B cell (primary cell): ENCODE measurements around the gene NUDT14. TPM values are rescaled to one million over a fixed set of nuclear protein-coding genes. Genes with fewer than 3 reads are reported as not detected.

Experiments used
- ATAC-seq: fragments of 200-7000 bp; cut with Tn5 transposase; one replicate; pipeline ENCODE4 v1.10.0; 2021; ENCODE audit warnings: low read depth, mild to moderate bottlenecking, moderate number of reproducible peaks, moderate library complexity
- CTCF ChIA-PET: fragments of 350-600 bp; sonication (Branson Sonifier 250); formaldehyde crosslinking; loops from one replicate; lab custom pipeline; 2021; ENCODE audit warnings: antibody characterized with exemption, inconsistent platforms; lab: Charles Lee
- POLR2A ChIA-PET: fragments of 350-600 bp; sonication (Branson Sonifier 250); formaldehyde crosslinking; loops from one replicate; lab custom pipeline; 2021; ENCODE audit warnings: antibody characterized with exemption; lab: Charles Lee
- DNase-seq: peaks from one replicate; pipeline ENCODE4 v3.0.0; 2013
- H2AFZ ChIP-seq: 2 replicates; pipeline ENCODE4 v1.6.1; 2012; ENCODE audit warnings: mild to moderate bottlenecking, low read depth, low read length; ENCODE audit not compliant: insufficient read depth, poor library complexity, severe bottlenecking
- H3K27ac ChIP-seq, 2 donors: 1 replicate in 1 of 2; 2 replicates in 1 of 2; pipeline ENCODE4 v1.5.1; 2012 to 2013; ENCODE audit warnings: low read length in 2 of 2, mild to moderate bottlenecking in 2 of 2, moderate library complexity in 1 of 2
- H3K27me3 ChIP-seq, 4 experiments: fragments of 200-600 bp in 1 of 4; sonication (generic) in 1 of 4; replicated peaks in 1 of 4; 1 replicate in 2 of 4; 2 replicates in 2 of 4; pipeline versions ENCODE4 v1.6.1 to v1.7.0; 2013 to 2016; ENCODE audit warnings: low read length in 3 of 4, mild to moderate bottlenecking in 2 of 4, mixed read lengths in 1 of 4, moderate library complexity in 1 of 4; ENCODE audit not compliant: insufficient read depth in 4 of 4, control insufficient read depth in 3 of 4; ENCODE audit errors: control extremely low read depth in 1 of 4
- H3K36me3 ChIP-seq, 2 experiments: replicated peaks in 1 of 2; 1 replicate in 1 of 2; 2 replicates in 1 of 2; pipeline versions ENCODE4 v1.6.1 to v1.7.1; 2013; ENCODE audit warnings: low read length in 1 of 2; ENCODE audit not compliant: insufficient read depth in 2 of 2, control insufficient read depth in 1 of 2; ENCODE audit errors: control extremely low read depth in 1 of 2, extremely low read depth in 1 of 2
- H3K4me1 ChIP-seq, 2 donors: fragments of 200-600 bp in 1 of 2; sonication (generic) in 1 of 2; 1 replicate in 1 of 2; 2 replicates in 1 of 2; pipeline versions ENCODE4 v1.5.1 to v1.6.1; 2013 to 2017; ENCODE audit warnings: low read length in 2 of 2; ENCODE audit not compliant: control insufficient read depth in 2 of 2, insufficient read depth in 2 of 2
- H3K4me2 ChIP-seq: replicated peaks from 2 replicates; pipeline ENCODE3; 2012; ENCODE audit warnings: mild to moderate bottlenecking, low read depth, low read length; ENCODE audit not compliant: poor library complexity, severe bottlenecking
- H3K4me3 ChIP-seq, 5 experiments: fragments of 200-600 bp in 1 of 5; sonication (generic) in 1 of 5; 1 replicate in 3 of 5; 2 replicates in 2 of 5; pipeline versions ENCODE4 v1.5.1 to v1.7.0; 2011 to 2016; ENCODE audit warnings: low read length in 4 of 5, mild to moderate bottlenecking in 4 of 5, low read depth in 2 of 5, control low read depth in 1 of 5, moderate library complexity in 1 of 5; ENCODE audit not compliant: insufficient read depth in 1 of 5; ENCODE audit errors: control extremely low read depth in 1 of 5, extremely low read depth in 1 of 5
- H3K79me2 ChIP-seq: fragments of 200-600 bp; sonication (generic); one replicate; pipeline ENCODE4 v1.6.0; 2016; ENCODE audit warnings: low read length; ENCODE audit not compliant: control insufficient read depth, insufficient read depth
- H3K9ac ChIP-seq: fragments of 200-600 bp; sonication (generic); 2 replicates; pipeline ENCODE4 v1.6.1; 2017; ENCODE audit warnings: mild to moderate bottlenecking, low read length, moderate library complexity
- H3K9me3 ChIP-seq, 3 donors: one replicate each; pipeline versions ENCODE4 v1.6.1 to v1.7.1; 2013; ENCODE audit warnings: low read length in 2 of 3; ENCODE audit not compliant: control insufficient read depth in 2 of 3, insufficient read depth in 1 of 3; ENCODE audit errors: control extremely low read depth in 1 of 3
- H4K20me1 ChIP-seq: 2 replicates; pipeline ENCODE4 v1.6.0; 2012; ENCODE audit warnings: mild to moderate bottlenecking, low read length; ENCODE audit not compliant: insufficient read depth, control insufficient read depth, poor library complexity, severe bottlenecking
- H3K27ac Mint-ChIP-seq: one replicate; pipeline ENCODE4 v1.8.0; 2021; ENCODE audit warnings: mixed read lengths
- H3K27me3 Mint-ChIP-seq: one replicate; pipeline ENCODE4 v1.8.0; 2021; ENCODE audit warnings: mixed read lengths
- H3K4me1 Mint-ChIP-seq: one replicate; pipeline ENCODE4 v1.8.0; 2021; ENCODE audit warnings: mixed read lengths
- H3K4me3 Mint-ChIP-seq: one replicate; pipeline ENCODE4 v1.8.0; 2021; ENCODE audit warnings: mixed read lengths
- H3K9me3 Mint-ChIP-seq: one replicate; pipeline ENCODE4 v1.8.0; 2022; ENCODE audit warnings: mixed read lengths; ENCODE audit not compliant: insufficient read depth
- CTCF ChIP-seq: fragments of 200-600 bp; IDR thresholded peaks from one replicate; pipeline ENCODE4 v1.8.0; 2022; ENCODE audit warnings: antibody characterized with exemption, mild to moderate bottlenecking
- EZH2 ChIP-seq: IDR thresholded peaks from 2 replicates; pipeline ENCODE4 v1.6.1; 2012; ENCODE audit warnings: borderline replicate concordance, low read depth, mild to moderate bottlenecking, moderate library complexity, low read length; ENCODE audit not compliant: insufficient read depth, poor library complexity, severe bottlenecking
- WGBS: methylation state at CpG from one replicate; pipeline ENCODE4 v1.1.5; 2013; ENCODE audit warnings: missing lambda C conversion rate; ENCODE audit not compliant: insufficient coverage; 5-methylcytosine and 5-hydroxymethylcytosine counted together
- intact Hi-C: fragments of 100-400 bp; cut with micrococcal nuclease; formaldehyde crosslinking; loops from one replicate; pipeline ENCODE4 v1.10.0; 2022
- polyA plus RNA-seq: library from polyadenylated mRNA; depleted of rRNA; stranded (reverse); fragments of >200 nt; gene quantifications from 2 replicates; pipeline ENCODE4 v1.2.3, GENCODE V29; 2012
- total RNA-seq, 2 donors: library from RNA; stranded (reverse); fragments of 120-200 nt in 1 of 2; gene quantifications; 1 replicate in 1 of 2; 2 replicates in 1 of 2; pipeline versions ENCODE4 v1.2.3 to v1.2.4, GENCODE V29; 2013 to 2022

NUDT14 gene
- total and polyA plus RNA-seq, 2 donors (not counting 1 experiment from before 2014, with no cell fraction given) = 17.4 to 31.6 TPM

DNA sequence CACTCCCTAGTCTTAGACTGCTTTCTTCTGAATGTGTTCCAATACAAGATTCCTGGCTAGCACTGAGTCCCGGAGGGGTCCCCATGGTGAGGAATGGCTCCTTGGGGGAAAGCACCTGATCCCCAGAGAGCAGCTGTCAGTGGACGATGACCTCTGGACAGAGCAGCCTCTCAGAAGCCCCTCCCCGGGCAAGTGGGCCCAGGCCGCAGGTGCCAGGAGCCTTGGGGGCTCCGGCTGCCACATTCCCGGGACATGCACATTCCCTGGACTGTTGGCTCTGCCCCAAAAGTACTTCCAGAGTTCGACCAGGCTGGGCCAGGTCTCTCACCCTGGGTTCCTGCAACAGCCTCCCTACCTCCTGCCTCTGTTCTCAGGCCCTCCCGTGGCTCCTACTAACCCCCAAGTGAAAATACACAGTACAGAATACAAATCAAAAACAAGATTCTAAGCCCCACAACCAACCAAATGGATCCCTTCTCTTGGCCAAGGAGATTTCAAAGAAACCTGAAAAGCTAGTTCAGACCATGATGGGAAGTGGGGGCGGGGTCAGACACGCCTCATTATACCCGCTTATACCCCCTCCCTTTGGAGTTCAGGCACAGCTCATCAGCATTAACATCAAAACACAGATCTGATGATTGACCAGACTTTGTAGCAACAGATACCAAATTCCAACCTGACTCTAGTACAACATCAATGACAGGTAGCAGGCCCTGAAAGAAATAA lies 43.9 kb upstream of the NUDT14 start:
- intact Hi-C loops = no loop called here
- Mint-ChIP-seq H3K27me3 (no peaks in the 10 kb centered on the region), H3K4me1 (no peaks in the 10 kb centered on the region), H3K27ac (no peak overlapping the region), H3K4me3 (no peak overlapping the region), H3K9me3 (no peaks in the 10 kb centered on the region)
- ATAC-seq (no peak), DNase-seq (no peak)
- ChIA-PET POLR2A (no interaction called here), CTCF (no interaction called here)
- H2AFZ ChIP-seq = no peak overlapping the region
- peaks cover 0 to 27% of the 10 kb centered on the region in 2 experiments for H3K36me3 ChIP-seq
- H3K79me2 ChIP-seq = peaks cover 5% of the 10 kb centered on the region
- H3K4me3 ChIP-seq = no peak overlapping the region
- no peak overlapping the region for H3K4me2 ChIP-seq
- H3K27me3 ChIP-seq = no peaks in the 10 kb centered on the region
- H3K9ac ChIP-seq = no peak overlapping the region
- H3K27ac ChIP-seq = no peak overlapping the region
- TF ChIP-seq EZH2 (no peak), CTCF (no peak)
- H3K4me1 ChIP-seq = no peaks in the 10 kb centered on the region
- 98% methylated on average over 7 of the region's 11 CpGs for WGBS
- H3K9me3 ChIP-seq = no peaks in the 10 kb centered on the region
- H4K20me1 ChIP-seq = peaks cover 15% of the 10 kb centered on the region

GRCh38 chr14:105223770-105224544 lies 42.8 kb upstream of the NUDT14 start:
- H2AFZ ChIP-seq = no peak overlapping the region
- no peak overlapping the region for H3K9ac ChIP-seq
- no peaks in the 10 kb centered on the region for H3K4me1 ChIP-seq
- no peak overlapping the region for H3K27ac ChIP-seq
- ATAC-seq (no peak), DNase-seq (no peak)
- H3K79me2 ChIP-seq = peaks cover 5% of the 10 kb centered on the region
- no peaks in the 10 kb centered on the region for H3K4me1 Mint-ChIP-seq
- H3K9me3 Mint-ChIP-seq = no peaks in the 10 kb centered on the region
- H3K27ac Mint-ChIP-seq = no peak overlapping the region
- no peak for TF ChIP-seq CTCF
- TF ChIP-seq EZH2 = no peak
- ChIA-PET CTCF (no interaction called here), POLR2A (no interaction called here)
- H3K36me3 ChIP-seq = peaks cover 0 to 35% of the 10 kb centered on the region in 2 experiments
- H3K4me3 ChIP-seq = no peak overlapping the region
- no peak overlapping the region for H3K4me3 Mint-ChIP-seq
- H3K27me3 ChIP-seq = no peaks in the 10 kb centered on the region
- peaks cover 16% of the 10 kb centered on the region for H4K20me1 ChIP-seq
- intact Hi-C loops = no loop called here
- no peak overlapping the region for H3K4me2 ChIP-seq
- no peaks in the 10 kb centered on the region for H3K27me3 Mint-ChIP-seq
- over 99% methylated on average over 12 of the region's 15 CpGs for WGBS
- H3K9me3 ChIP-seq = no peaks in the 10 kb centered on the region
